ENCODE data around the gene ITGA1. TPM values are rescaled to one million over a fixed set of nuclear protein-coding genes. Genes with fewer than 3 reads are reported as not detected.
"Not testable (repeated sequence)": the region's sequence is repeated elsewhere in the genome, so short reads cannot be mapped to it uniquely, and the experiment has no call there.

The ITGA1 gene
- total RNA-seq, 1 experiment from 2014 or later: 42.3 TPM

DNA sequence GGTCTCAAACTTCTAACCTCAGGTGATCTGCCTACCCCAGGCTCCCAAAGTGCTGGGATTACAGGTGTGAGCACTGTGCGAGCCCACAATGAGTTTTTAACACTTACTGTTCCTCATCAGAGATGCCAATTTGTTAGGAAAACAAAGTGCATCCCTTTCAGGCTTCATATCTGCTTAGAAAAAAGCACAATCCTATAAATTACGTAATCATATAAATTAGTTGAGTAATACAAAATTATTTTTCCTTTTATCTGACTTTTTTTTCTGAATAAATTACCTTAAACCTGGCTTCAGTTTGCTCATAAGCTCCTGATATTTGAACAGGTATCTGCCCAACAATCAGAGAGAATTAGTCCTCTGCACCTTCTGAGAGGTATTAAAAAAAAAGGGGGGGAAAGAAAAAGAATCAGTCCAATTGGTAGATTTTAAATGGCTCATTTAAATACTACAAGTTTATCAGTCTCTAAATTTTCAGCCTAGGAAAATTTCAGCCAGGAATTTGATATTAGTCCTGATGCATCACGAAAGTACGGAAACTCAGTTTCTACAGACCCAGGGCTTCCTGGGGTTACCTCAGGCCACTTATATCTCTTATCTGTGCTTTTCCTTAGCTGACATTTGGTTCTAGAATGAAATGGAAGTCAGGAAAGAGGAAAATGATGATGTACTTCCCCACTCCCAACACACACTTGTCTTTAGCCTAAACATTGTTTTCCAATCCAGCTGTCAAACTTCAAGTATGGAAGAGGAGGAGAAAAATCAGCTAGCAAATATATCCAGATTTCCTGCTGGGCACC lies 26.8 kb downstream of the ITGA1 start:
- in situ Hi-C loops (cut with HindIII; ENCODE audit: low pct_unique_long_range_greater_than_20kb, low sequenced_read_pairs): no loop called here
- no peak for DNase-seq (ENCODE audit: low read depth)

DNA sequence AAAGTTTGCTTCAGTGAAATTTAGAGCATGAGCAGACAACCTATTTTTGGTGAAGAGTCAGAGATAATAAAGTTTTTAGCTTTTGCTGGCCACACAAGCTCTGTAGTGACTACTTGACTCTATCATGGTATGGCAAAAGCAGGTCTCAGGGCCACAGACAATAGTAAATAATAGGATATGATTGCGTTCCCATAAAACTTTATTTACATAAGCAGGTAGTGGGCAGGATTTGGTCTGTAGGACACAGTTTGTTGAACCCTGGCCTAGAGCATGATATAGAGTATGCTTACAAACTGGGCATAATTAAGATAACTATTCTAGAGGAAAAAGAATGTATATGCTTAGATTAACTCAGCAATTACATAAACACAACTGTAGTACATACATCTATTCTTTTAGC lies 30.1 kb downstream of the ITGA1 start:
- in situ Hi-C loops (cut with HindIII; ENCODE audit: low pct_unique_long_range_greater_than_20kb, low sequenced_read_pairs): no loop called here
- DNase-seq (ENCODE audit: low read depth): no peak

DNA sequence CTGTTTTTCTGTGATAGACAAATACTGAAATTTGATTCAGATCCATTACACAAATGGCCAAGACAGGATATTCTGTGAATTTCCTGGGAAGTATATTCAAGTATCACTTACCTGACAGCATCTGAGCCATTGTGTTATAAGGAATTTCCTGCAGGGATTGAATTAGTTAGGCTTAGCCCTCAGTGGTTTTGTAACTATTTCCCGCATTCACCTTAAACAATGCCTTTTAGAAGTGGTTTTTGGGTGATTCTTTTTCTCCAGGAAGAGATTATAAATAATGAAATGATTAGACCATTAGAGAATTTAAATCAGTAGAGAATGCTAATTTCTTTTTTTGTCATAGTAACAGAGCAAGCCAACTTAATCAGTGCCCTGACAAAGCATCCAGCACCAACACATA lies 30.6 kb downstream of the ITGA1 start:
- DNase-seq (ENCODE audit: low read depth): no peak
- in situ Hi-C loops (cut with HindIII; ENCODE audit: low pct_unique_long_range_greater_than_20kb, low sequenced_read_pairs): no loop called here

- DNase-seq (ENCODE audit: low read depth); in situ Hi-C loops (cut with HindIII; ENCODE audit: low pct_unique_long_range_greater_than_20kb, low sequenced_read_pairs): not testable (repeated sequence)
These were observed 31.1 kb downstream of the ITGA1 start for GRCh38 chr5:52818807-52819206.

GRCh38 chr5:52821901-52822300 lies 34.2 kb downstream of the ITGA1 start:
- no peak for DNase-seq (ENCODE audit: low read depth)
- in situ Hi-C loops (cut with HindIII; ENCODE audit: low pct_unique_long_range_greater_than_20kb, low sequenced_read_pairs): no loop called here

DNA sequence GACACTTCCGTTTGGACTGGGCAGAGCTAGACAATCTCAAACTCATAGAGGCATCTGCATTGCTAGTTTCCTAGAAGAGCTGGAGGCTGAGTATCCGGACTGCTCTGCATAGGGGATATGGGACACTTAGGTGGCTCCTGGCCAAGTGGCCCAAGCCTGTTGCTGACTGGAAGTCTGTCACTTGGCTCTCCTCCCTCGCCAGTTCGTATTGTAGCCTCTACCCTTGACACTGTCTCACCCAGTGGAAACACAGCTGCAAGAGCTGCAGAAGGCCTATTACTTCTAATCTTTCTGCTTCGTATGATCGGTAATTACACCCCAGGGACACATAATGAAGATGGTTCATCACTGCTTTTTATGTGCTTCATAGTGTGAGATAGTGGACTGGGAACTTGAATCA lies 34.7 kb downstream of the ITGA1 start:
- no peak for DNase-seq (ENCODE audit: low read depth)
- in situ Hi-C loops (cut with HindIII; ENCODE audit: low pct_unique_long_range_greater_than_20kb, low sequenced_read_pairs): no loop called here

GRCh38 chr5:52824827-52825226 lies 37.1 kb downstream of the ITGA1 start:
- no peak for DNase-seq (ENCODE audit: low read depth)
- in situ Hi-C loops (cut with HindIII; ENCODE audit: low pct_unique_long_range_greater_than_20kb, low sequenced_read_pairs): no loop called here

GRCh38 chr5:52825826-52826225 lies 38.1 kb downstream of the ITGA1 start:
- in situ Hi-C loops (cut with HindIII; ENCODE audit: low pct_unique_long_range_greater_than_20kb, low sequenced_read_pairs): no loop called here
- DNase-seq (ENCODE audit: low read depth): no peak

DNA sequence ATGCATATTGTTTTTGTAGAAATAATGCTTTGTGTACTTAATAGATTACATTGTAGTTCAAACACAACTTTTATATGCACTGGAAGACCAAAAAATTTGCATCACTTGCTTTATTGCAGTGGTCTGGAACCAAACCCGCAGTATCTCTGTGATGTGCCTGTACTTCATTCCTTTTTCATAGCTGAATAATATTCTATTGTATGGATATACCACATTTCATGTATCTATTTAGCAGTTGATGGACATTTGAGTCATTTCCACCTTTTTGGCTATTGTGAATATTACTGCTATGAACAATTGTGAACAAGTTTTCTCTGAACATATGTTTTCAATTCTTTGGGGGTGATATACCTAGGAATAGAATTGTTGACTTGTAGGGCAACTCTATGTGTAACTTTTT lies 40.1 kb downstream of the ITGA1 start:
- in situ Hi-C loops (cut with HindIII; ENCODE audit: low pct_unique_long_range_greater_than_20kb, low sequenced_read_pairs): no loop called here
- DNase-seq (ENCODE audit: low read depth): no peak

DNA sequence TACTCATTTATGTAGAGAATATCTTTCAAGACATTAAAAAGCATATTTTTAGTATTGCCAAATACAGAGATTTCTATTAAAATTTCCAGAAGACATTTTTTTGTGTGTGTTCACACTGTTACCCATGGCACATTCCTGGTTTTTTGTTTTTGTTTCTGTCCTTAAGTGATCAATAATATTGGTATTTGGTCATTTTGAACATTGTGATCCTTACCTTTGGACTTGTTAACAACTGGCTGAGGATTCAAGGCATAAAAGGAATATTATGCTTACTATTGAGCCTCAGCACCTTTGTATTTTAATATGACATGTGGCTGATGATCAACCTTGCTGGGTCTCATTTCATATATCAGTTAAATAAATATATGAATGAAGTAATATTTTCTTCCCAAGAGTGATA lies 41.9 kb downstream of the ITGA1 start:
- no peak for DNase-seq (ENCODE audit: low read depth)
- in situ Hi-C loops (cut with HindIII; ENCODE audit: low pct_unique_long_range_greater_than_20kb, low sequenced_read_pairs): no loop called here

- in situ Hi-C loops (cut with HindIII; ENCODE audit: low pct_unique_long_range_greater_than_20kb, low sequenced_read_pairs): no loop called here
- no peak for DNase-seq (ENCODE audit: low read depth)
These were observed 42.9 kb downstream of the ITGA1 start for GRCh38 chr5:52830650-52831049.

GRCh38 chr5:52831786-52832511 lies 44.2 kb downstream of the ITGA1 start:
- in situ Hi-C loops (cut with HindIII; ENCODE audit: low pct_unique_long_range_greater_than_20kb, low sequenced_read_pairs): no loop called here
- no peak for DNase-seq (ENCODE audit: low read depth)

DNA sequence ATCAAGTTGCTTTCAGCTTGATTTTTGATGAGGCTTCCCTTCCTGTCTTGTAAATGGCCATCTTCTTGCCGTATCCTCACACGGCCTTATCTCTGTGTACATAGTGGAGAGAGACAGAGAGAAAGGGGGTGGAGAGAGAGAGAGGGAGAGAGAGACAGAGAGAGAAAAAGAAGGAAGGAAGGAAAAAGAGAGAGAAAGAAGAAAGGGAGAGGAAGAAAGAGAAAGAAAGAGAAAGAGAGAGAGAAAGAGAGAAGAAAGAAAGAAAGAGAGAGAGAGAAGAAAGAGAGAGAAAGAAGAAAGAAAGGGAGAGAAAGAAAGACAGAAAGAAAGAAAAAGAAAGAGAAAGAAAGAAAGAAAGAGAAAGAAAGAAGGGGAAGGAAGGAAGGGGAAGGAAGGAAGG lies 46.6 kb downstream of the ITGA1 start:
- in situ Hi-C loops (cut with HindIII; ENCODE audit: low pct_unique_long_range_greater_than_20kb, low sequenced_read_pairs): no loop called here
- DNase-seq (ENCODE audit: low read depth): no peak

GRCh38 chr5:52837068-52837467 lies 49.4 kb downstream of the ITGA1 start:
- DNase-seq (ENCODE audit: low read depth): peak; percentile 63
- in situ Hi-C loops (cut with HindIII; ENCODE audit: low pct_unique_long_range_greater_than_20kb, low sequenced_read_pairs): no loop called here

GRCh38 chr5:52837591-52838001 lies 49.9 kb downstream of the ITGA1 start:
- in situ Hi-C loops (cut with HindIII; ENCODE audit: low pct_unique_long_range_greater_than_20kb, low sequenced_read_pairs): no loop called here
- peak; percentile 22 for DNase-seq (ENCODE audit: low read depth)

DNA sequence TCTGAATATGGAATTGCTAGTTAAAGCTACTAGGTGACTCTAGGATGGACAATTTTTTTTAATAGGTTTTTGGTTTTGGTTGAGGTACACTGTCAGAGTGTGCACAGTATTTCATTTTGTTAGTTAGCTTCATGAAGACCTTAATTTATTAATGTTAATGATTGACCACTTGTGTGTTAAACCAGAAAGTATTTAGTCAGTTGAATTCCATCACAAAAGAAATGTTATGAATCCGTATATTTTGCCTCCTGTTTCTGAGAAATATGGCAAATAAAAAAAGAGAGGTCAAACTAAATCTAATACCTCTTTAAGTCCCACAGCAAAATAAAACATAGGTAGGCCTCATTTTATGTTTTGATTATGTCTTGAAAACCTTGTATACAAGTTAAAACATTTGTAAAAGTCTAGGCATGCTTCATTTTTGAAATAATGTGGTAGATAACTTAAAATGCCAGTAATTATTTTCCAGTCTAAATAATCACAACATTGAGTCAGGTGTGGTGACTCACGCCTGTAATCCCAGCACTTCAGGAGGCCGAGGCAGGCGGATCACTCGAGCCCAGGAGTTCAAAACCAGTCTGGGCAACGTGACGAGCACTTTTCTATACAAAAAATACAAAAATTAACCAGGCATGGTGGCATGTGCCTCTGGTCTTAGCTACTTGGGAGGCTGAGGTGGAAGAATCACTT lies 50.8 kb downstream of the ITGA1 start:
- in situ Hi-C loops (cut with HindIII; ENCODE audit: low pct_unique_long_range_greater_than_20kb, low sequenced_read_pairs): no loop called here
- DNase-seq (ENCODE audit: low read depth): peak; percentile 60

DNA sequence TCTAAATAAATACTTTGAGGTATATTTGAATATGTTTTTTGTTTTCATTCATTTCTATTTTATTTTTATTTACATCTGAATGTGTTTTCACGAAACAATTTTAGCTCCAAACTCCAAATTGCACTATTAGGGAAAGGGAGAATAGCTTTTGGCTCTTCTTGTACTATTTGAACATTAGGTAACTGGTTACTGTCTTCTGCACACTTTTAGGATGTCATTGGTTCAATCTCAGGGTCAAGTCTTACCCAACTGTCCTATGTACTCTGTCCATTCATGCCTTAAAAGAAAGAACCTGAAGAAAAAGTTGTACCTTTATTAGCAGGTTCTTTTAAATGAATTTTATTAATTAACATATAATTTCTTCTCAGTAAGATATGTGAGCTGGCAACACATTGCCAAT lies 51.6 kb downstream of the ITGA1 start:
- DNase-seq (ENCODE audit: low read depth): no peak
- in situ Hi-C loops (cut with HindIII; ENCODE audit: low pct_unique_long_range_greater_than_20kb, low sequenced_read_pairs): no loop called here

DNA sequence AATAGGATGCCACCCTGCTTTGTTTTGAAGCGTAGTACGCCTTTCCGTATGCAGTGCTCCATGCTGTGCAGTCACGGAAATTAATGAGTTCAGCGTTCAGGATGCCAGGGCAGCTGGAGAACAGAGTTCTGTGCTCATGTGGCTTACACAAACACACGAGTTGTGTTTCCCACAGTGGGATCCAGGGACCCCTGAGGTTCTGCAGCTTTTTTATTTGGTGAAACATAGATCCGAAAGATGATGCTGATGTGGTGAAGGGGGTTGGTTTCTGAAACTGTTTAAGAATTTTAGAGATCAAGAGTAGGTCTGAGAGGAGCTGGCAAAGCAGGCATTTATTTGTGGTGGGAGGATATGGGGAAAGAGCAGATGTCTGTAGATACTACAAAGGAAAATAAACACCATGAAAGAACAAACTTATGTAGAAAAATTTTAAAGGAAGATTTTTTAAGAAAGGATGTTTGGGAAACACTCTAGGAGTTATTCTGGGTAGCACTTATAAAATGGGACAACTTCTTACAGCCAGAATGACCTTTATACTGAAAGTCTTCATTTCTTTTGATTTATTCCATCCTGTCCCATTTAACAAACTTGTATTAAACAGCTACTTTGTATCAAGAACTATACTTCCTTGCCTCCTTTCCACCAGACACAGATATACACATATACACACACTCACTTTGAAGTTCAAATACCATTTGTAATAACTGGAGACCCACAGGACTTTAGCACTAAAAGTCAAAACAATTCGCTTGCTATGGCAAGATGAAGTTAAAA lies 52.7 kb downstream of the ITGA1 start:
- in situ Hi-C loops (cut with HindIII; ENCODE audit: low pct_unique_long_range_greater_than_20kb, low sequenced_read_pairs): no loop called here
- DNase-seq (ENCODE audit: low read depth): no peak

- DNase-seq (ENCODE audit: low read depth): no peak
- in situ Hi-C loops (cut with HindIII; ENCODE audit: low pct_unique_long_range_greater_than_20kb, low sequenced_read_pairs): no loop called here
These were observed 53.4 kb downstream of the ITGA1 start for GRCh38 chr5:52841114-52841513.

Data from Caki2 (cell line).